Measurements from ENCODE around the gene AGFG2.

GRCh38 chr7:100544967-100545359 lies 6.0 kb downstream of the AGFG2 start:
- TF ChIP-seq POLR2A (IDR thresholded peaks at IDR 0.05; ENCODE audit: low read depth, low read length): no peak
- TF ChIP-seq RCOR1 (IDR thresholded peaks at IDR 0.05; ENCODE audit: insufficient replicate concordance, low read length): no peak
- TF ChIP-seq CTCF (conservative IDR thresholded peaks at IDR 0.05; ENCODE audit: low read depth, low read length): no peak
- no peak for TF ChIP-seq USF2 (IDR thresholded peaks at IDR 0.05; ENCODE audit: low read depth, low read length)
- no peak for TF ChIP-seq RAD21 (IDR thresholded peaks at IDR 0.05; ENCODE audit: low read length)
- TF ChIP-seq CHD1 (IDR thresholded peaks at IDR 0.05; ENCODE audit: low read depth, low read length): no peak
